HG02840 (cell line): ENCODE measurements around the gene TTC32.

Source experiments
- ATAC-seq: cut with Tn5 transposase; IDR thresholded peaks from one replicate; pipeline ENCODE4 v1.9.1; 2021; ENCODE audit warnings: mild to moderate bottlenecking, moderate library complexity, moderate number of reproducible peaks; ENCODE audit not compliant: unreplicated experiment, low FRiP score

Gene TTC32

DNA sequence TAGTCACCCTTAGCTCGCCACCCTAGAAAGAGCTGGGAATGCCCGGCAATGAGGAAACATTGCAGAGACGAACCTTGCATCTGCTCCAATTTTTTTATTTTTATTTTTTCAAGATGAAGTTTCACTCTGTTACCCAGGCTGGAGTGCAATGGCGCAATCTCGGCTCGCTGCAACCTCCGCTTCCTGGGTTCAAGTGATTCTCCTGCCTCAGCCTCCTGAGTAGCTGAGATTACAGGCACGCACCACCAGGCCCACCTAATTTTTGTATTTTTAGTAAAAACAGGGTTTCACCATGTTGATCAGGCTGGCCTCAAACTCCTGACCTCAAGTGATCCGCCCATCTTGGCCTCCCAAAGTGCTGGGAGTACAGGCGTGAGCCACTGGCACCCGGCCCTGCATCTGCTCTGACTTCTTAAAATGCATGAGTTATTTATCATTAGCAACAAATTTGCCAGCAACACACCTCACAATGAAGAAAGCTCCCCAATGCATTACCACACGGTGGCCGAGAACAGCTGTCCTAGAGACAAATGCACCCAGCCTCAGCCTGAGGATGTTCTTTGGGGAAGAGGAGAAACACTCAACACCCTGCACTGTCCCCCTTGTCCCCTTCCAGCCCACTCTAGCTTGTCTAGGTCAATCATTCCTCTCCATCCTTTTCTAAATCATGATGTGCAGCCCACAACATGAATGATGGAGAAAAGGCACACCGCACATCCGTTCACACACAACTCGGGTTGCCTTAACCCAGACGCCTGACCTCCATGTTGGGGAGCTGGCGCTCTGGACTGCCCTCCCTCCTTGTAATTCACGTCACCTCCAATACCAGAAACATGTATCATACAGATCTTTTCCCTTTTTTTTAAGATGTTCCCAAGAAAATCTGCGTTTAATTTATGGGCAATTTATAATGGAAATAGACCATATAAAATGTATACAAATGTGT is 46.9 kb downstream of the TTC32 start:
- ATAC-seq = no peak

DNA sequence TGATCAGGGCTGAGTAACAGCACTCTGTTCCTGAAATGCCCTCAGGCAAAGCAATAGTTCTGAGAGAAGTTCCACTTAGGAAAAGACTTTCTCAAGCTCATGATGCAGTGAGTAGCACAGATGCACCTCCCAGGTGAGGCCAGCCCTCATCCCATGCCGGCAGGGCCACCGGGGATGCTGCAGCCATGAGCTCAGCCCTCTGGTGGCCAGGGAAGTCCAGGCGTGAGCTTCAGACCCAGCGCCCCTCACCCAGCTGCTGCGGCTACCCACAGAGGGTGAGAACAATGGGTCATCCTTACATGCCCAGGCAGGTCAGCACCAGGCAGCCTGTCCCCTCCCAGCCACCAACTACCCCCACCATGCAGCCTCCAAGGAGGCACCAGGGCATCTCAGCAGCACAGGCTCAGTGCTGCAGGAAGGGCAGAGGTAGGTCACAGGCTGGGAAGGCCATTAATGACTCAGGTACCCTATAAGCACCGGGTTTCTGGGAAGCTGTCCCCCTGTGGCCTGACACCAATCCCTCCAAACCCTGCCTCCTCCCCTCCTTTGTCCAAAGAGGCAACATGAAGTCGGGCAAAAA is 50.6 kb downstream of the TTC32 start:
- no peak for ATAC-seq

DNA sequence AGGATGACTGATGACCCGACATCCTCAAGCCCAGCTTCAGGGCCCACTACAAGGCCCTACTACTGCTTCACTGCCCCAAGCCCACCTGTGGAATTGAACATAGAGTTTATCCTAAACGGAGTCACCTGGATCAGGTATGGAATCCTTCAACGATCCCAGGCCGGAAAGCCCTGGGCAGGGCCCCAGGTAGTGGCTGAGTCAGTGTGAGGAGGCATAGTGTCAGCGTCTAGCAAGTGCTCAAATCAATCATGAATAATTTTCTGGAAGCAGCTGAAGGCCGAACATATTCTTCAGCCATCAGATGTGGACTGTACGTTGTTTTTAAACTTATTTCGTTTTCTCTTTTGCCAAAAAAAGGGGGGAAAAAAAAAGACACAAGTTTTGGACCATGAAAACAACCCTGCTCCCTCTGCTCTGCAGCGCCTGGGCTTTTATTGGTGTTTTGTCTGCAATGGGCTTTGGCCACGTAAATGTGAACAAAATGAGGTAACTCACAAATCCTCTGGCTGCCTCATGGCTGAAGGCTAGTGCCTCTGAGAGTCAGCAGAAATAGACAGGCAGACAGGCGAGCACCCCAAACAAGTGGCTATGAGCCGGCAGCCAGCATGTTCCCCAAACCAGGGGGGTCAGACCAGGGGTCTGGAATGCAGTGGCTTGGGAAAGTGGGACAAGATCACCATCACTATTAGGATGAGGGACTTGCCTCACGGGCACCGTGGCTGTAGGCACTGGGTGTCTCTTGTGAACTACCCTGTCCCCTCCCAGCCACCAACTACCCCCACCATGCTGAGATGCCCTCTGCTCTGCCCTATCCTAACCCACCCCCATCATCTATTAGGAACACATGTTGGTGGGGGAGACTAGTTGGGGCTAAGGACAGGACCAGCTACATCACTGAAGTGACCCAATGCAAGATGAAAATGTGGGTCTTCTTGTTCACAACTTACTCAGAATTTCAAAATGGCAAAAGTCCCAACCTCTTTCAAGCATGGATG is 51.4 kb downstream of the TTC32 start:
- ATAC-seq = no peak

DNA sequence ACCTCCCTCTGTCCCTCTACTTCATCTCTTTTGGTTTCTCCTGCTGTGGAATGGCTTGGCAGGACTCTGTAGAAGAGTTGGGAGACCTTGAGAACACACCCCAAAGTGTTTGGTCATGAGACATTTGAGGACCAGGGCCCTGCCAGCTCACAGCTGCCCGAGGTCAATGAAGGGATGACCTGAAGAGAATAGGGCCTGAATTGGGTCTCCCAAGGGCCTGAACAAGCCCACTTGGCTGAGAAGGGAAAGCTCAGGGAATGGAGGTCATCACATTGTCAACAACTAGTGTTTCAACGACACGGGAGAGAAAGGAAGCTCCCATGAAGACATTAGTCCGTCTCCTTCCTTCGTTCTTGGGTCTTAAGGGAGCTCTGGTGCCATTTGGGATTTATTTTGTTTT is 52.8 kb downstream of the TTC32 start:
- no peak for ATAC-seq

DNA sequence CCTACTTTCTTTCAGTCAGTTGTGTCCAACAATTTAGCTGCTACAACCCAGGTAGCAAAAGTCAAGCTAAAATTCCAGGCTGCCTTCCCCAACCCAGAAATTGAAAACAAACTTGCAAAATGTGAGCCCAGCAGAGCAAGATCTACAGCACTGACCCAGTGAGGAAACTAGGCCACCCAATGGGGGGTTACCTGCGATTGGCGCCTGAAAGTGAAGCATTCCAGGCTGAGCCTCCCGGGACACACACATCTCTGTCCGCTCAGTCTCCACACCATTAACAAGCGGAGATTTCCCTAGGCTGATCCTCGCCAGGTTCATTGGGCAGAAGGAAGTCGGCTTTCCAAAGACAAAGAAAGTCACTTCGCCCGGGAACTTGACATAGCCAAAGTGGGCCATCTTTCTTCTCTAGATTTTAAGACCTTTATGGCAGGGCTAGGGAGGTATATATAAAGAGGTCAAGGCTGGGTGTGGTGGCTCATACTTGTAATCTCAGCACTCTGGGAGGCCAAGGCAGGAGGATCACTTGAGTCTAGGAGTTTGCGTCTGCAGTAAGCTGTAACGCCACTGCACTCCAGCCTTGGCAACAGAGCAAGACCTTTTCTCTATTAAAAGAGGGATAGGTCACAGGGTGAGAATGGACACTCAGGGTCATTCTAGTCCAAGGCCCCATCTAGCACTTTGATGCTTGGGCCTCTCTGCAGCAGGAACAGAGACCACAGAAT is 53.6 kb downstream of the TTC32 start:
- ATAC-seq = no peak

DNA sequence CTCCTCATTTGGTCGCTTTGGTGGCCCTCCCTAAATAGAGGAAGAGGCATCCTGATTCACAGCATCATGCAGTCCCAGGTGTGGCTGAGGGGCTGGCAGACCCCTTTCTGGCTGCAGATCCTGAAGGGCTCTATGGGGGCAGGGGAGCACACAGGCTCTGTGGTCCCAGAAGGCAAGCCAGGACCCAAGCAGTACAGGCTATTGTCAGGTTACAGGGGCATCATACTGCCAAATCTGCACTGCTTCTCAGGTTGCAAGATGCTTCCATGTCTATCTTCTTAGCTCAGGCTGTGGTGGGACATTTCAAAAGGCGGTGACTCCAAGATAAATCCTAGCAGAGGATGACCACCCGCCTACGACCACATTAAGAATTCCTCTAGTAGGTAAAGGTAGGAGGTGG is 54.3 kb downstream of the TTC32 start:
- no peak for ATAC-seq
